H1 (cell line): Measurements from ENCODE around the gene TBP. TPM values are rescaled to one million over a fixed set of nuclear protein-coding genes. Genes with fewer than 3 reads are reported as not detected.

Source experiments
- CHD7 ChIP-seq: fragments of 300-600 bp; sonication (generic); IDR thresholded peaks from 2 replicates; pipeline ENCODE4 v1.7.1; 2012; ENCODE audit warnings: low read length, moderate library complexity, mild to moderate bottlenecking, inconsistent platforms; ENCODE audit not compliant: insufficient replicate concordance
- CTBP2 ChIP-seq: IDR thresholded peaks from 2 replicates; pipeline ENCODE4 v1.7.0; 2011; ENCODE audit warnings: borderline replicate concordance, mild to moderate bottlenecking, moderate library complexity, mixed read lengths, low read length; ENCODE audit not compliant: insufficient read depth, insufficient read length
- GTF2F1 ChIP-seq: IDR thresholded peaks from 2 replicates; pipeline ENCODE4 v1.6.1; 2012; ENCODE audit warnings: low read depth, low read length, improper control_type of control experiment, borderline replicate concordance
- SP1 ChIP-seq: IDR thresholded peaks from 2 replicates; pipeline ENCODE4 v1.6.1; 2011; ENCODE audit warnings: low read depth, low read length
- SP4 ChIP-seq: IDR thresholded peaks from 2 replicates; pipeline ENCODE4 v1.6.1; 2012; ENCODE audit warnings: low read length, inconsistent platforms
- polyA plus RNA-seq, 7 experiments: library from polyadenylated mRNA; depleted of rRNA in 3 of 7; stranded (reverse) in 5 of 7; unstranded in 2 of 7; fragments of >200 nt in 5 of 7; fragments of 200-250 nt in 2 of 7; gene quantifications; 1 replicate in 5 of 7; 2 replicates in 1 of 7; 4 replicates in 1 of 7; pipeline versions ENCODE4 v1.2.1 to v1.2.3, GENCODE V29; 2011 to 2013; ENCODE audit warnings: missing spikeins in 2 of 7, mixed read lengths in 2 of 7
- total RNA-seq: library from RNA; stranded (reverse); fragmentation: NEBNext Ultra II Directional; extraction: Animal tissue kit (Norgen Biotek cat#: 25700); gene quantifications from 2 replicates; pipeline ENCODE4 v1.2.1, GENCODE V29; 2021

The TBP gene
- total and polyA plus RNA-seq, 2 of the 8 experiments (the other 6 are each of a cell fraction or from before 2014, with no cell fraction given) = 17.2 to 20.9 TPM

- TF ChIP-seq SP4 (no peak), SP1 (no peak), CTBP2 (no peak), CHD7 (no peak), GTF2F1 (no peak)
Observed at GRCh38 chr6:170605574-170606259, 51.5 kb downstream of the TBP start (continued).
